Caki2 (cell line): ENCODE measurements around the gene NRDE2. TPM values are rescaled to one million over a fixed set of nuclear protein-coding genes. Genes with fewer than 3 reads are reported as not detected.
"Not testable (repeated sequence)": the region's sequence is repeated elsewhere in the genome, so short reads cannot be mapped to it uniquely, and the experiment has no call there.

Experiments
- DNase-seq: peaks from one replicate; pipeline ENCODE4 v3.0.0-alpha.2; 2015; ENCODE audit warnings: low read depth
- in situ Hi-C: cut with HindIII; loops from 2 replicates; pipeline ENCODE4 v1.10.0; 2016; ENCODE audit warnings: low sequenced_read_pairs, low pct_unique_long_range_greater_than_20kb, mixed read lengths
- total RNA-seq: library from RNA; depleted of rRNA; stranded (reverse); fragments of >200 nt; shearing (Covaris generic); gene quantifications from 2 replicates; pipeline ENCODE4 v1.2.3, GENCODE V29; 2014; ENCODE audit warnings: low replicate concordance

NRDE2 gene
- total RNA-seq, 1 experiment from 2014 or later = 9.3 TPM

GRCh38 chr14:90349739-90350138 lies 18.0 kb upstream of the NRDE2 start:
- no peak for DNase-seq
- in situ Hi-C loops = no loop called here

GRCh38 chr14:90348270-90348669 lies 16.5 kb upstream of the NRDE2 start:
- no peak for DNase-seq
- in situ Hi-C loops = no loop called here

- in situ Hi-C loops = no loop called here
These were observed 13.5 kb upstream of the NRDE2 start for GRCh38 chr14:90345239-90345557.

DNA sequence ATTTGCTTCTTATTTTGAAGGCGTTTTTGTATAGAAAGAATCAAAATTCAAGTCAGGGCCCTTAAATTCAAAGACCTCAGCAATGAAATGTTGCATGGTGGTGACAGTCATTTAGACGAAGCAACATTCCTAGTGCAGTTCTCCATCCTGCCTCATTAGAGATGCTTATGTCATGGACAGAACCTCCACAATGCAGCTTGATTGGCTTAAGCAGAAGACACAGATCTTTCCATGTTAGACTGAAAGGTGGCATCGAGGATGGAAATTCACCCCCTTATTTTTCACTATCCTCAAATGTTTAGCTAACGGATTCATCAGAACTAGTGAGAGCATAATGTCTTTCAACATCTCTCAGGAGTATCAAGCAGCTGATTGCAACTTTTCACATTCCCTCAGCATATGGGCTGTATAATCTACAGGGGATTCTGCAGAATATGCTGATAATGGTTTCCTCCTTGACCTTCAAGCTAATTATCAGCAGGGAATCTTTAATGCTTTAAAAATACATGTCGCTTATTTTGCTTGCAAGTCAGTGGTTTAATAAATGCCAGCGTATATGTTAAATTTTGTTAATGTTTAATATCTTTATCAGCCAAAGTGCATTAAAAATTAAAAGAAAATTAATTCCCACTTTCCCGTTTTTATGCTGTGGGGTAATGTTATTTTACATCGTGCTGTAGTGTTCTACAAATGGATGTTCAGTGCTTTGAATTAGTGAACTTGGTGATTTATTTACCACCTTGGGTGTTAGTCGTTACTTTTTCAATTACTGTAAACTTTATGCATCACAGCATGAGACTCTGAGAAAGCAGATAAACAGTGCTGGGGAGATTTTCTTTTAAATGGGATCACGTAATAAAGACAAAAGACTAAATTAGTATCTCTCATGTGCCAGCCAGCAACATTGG lies 12.8 kb upstream of the NRDE2 start:
- no peak for DNase-seq
- in situ Hi-C loops = no loop called here

More at GRCh38 chr14:90345239-90345557, 13.5 kb upstream of the NRDE2 start:
- DNase-seq = no peak

GRCh38 chr14:90342327-90342726 lies 10.6 kb upstream of the NRDE2 start:
- in situ Hi-C loops = no loop called here
- no peak for DNase-seq

DNA sequence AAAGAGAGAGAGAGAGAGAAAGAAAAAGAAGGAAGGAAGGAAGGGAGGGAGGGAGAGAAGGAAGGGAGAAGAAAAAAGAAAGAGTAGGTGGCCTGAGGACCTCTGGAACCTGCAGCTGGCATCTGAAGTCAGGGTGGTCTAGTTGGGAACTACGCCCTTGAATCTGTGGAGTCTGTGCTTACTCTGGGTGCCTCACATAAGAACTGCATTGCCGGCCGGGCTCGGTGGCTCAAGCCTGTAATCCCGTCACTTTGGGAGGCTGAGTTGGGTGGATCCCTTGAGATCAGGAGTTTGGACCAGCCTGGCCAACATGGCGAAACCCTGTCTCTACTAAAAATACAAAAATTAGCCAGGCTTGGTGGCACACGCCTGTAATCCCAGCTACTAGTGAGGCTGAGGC lies 10.0 kb upstream of the NRDE2 start:
- in situ Hi-C loops = no loop called here
- no peak for DNase-seq

GRCh38 chr14:90341232-90341631 lies 9.5 kb upstream of the NRDE2 start:
- DNase-seq, in situ Hi-C loops: not testable (repeated sequence)

DNA sequence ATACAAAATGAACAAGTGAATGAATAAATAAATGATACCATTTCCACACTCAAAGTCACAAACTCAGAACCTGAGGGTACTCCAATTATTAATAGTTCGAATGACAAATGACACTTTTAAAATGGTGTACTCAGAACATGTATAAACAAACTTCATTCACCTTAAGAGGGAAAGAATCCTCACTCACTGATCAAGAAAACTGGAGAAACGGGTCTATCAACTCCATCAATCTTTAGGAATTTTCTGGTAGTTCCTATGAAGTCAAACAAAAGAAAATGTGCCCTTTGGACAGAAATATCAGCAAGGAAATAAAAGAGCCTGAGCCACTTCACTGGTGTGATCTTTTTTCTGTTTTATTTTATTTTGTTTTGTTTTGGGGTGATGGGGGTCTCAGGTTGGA lies 5.2 kb upstream of the NRDE2 start:
- DNase-seq = no peak
- in situ Hi-C loops = no loop called here

- in situ Hi-C loops = no loop called here
These were observed 4.7 kb upstream of the NRDE2 start for GRCh38 chr14:90336401-90336800.

GRCh38 chr14:90332271-90332584 lies 487 bp upstream of the NRDE2 start:
- no peak for DNase-seq
- in situ Hi-C loops = no loop called here

More at GRCh38 chr14:90336401-90336800, 4.7 kb upstream of the NRDE2 start:
- DNase-seq = no peak

- peak; percentile 4 for DNase-seq
- in situ Hi-C loops = no loop called here
These were observed 1.2 kb downstream of the NRDE2 start for GRCh38 chr14:90330203-90331196.

DNA sequence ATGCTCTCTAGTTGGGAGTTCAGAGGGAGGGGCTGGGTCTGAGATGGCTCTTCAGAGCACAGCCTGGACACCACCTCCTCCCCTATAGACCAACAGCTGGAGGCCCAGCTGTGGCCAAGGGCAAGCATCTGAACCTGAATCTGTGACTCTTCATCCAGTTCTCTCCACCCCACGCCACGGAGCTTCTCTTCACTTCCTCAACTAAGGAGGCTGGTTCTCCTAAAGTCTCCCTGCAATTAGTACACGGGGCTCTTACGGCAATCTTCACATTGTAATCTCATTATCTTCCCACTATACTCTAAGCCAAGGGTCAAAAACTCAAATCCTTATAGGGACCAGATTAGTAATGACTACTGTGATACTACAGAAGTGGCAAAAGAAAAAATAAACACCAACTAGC lies 9.8 kb downstream of the NRDE2 start:
- in situ Hi-C loops = no loop called here
- no peak for DNase-seq

DNA sequence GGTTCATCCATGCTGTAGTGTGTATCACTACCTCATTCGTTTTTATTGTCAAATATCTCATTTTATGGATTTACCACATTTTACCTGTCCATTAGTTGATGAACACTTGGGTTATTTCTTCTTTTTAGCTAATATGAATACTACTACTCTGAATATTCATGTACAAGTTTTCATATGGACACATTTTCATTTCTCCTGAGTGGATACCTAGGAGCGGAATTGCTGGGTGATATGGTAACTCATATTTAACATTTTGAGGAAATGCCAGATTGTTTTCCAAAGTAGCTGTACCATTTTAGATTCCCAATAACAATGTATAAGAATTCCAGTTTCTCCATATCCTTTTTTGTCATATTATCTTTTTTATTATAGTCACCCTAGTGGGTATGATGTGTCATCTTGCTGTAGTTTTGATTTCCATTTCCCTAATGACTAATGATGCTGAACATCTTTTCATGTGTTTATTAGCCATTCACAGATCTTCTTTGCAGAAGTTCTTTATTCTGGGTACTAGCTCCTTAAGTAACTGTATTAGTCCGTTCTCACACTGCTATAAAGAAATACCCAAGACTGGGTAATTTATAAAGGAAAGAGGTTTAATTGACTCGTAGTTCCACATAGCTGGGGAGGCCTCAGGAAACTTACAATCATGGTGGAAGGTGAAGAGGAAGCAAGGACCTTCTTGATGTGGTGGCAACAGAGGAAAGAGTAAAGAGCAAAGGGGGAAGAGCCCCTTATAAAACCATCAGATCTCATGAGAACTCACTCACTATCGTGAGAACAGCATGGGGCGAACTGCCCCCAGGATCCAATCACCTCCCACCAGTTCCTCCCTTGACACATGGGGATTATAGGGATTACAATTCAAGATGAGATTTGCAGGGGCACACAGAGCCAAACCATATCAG lies 11.9 kb downstream of the NRDE2 start:
- no peak for DNase-seq
- in situ Hi-C loops = no loop called here

DNA sequence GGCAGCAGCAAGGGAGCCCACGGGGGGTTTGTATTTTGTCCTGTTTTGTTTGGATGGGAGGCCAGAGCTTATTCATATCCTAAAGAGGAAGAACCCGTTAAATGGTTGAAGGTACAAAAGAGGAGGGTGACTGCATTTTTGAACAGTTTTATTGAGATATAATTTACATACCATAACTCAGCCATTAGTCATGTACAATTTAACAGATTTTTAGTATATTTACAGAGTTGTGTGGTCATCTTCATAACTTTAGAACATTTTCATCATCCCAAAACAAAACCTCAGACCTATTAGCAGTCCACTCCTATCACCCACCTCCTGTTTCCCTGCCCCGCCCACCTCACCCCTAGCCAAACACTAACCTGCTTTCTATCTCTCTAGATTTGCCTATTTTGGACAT lies 12.6 kb downstream of the NRDE2 start:
- no peak for DNase-seq
- in situ Hi-C loops = no loop called here

DNA sequence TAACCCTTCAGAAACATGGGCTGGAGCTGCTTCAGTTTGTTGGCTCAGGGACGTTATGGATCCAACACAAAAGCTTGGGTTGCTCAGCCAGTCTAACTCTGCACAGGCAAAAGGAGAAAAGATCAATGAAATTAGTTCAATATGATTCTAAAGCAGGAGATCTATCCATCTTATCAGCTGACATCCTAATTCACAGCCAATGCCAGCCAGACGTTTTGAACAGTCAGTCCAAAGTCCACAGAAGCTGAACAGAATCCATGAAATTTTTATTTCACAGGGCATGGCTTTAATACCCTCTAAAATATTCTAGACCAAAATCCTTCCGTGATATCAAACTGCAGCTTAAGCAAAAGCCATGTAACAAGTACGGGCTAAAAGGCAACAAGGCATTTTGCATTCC lies 13.7 kb downstream of the NRDE2 start:
- in situ Hi-C loops = no loop called here
- no peak for DNase-seq

DNA sequence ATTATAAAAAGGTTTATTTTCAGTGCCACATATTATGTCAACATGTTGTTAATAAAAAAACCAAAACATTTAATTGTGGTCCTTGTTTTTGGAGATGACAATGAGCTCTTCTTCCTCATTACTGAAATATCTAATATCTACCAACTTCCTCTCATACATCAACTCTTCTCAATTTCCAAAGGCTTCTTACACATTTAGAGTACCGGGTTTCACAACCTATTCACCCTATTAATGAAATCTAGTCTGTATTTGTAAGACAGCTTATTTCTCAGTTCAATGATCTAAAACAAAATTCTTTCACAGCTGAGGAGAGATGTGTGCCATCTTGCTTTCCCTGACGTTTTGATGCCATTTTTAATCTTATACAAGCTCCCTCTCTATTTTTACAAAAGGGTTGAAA lies 14.5 kb downstream of the NRDE2 start:
- DNase-seq = no peak
- in situ Hi-C loops = no loop called here

DNA sequence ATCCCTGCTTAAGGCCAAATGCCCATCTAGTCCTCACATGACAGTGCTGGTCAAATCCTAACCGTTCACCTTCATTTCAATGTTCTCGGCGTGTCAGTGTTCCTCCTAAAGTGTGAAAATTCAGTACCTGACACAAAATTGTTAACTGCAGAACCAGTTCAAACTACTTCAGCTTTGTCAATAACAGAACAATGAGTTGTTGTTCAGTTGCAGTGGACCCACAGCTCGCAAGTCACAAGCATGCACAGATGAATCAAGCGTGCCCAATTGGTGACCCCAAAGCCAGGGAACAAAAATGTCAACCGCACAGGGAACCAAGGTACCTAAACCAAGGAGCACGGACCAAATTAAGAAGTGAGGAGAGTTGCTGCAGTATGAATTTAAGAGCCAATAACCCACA lies 23.2 kb downstream of the NRDE2 start:
- DNase-seq = no peak
- in situ Hi-C loops = no loop called here

DNA sequence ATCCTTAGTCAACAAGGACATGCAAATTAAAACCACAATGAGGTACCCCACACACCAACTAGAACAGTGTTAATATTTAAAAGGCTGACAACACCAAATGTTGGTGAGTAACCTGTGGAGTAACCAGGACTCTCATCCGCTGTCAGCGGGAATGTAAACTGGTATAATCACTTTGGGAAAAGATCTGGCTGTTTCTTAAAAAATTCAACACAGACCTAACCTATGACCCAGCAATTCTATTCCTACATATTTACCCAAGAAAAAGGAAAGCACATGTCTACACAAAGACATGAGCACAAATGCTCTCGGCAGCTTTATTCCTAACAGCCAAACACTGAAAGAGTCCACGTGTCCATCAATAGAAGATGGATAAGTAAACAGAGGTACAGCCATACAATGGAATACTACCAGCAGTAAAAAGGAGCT lies 26.6 kb downstream of the NRDE2 start:
- in situ Hi-C loops = no loop called here
- DNase-seq = no peak
